Transverse colon (tissue), 4 donors: ENCODE measurements around the gene PPP1R14C. TPM values are rescaled to one million over a fixed set of nuclear protein-coding genes. Genes with fewer than 3 reads are reported as not detected.
"Not testable (repeated sequence)": the region's sequence is repeated elsewhere in the genome, so short reads cannot be mapped to it uniquely, and the experiment has no call there.

ENCODE experiments used
- DNase-seq: peaks from one replicate; pipeline ENCODE4 v3.0.0-alpha.2; 2019
- H3K27ac ChIP-seq, 4 donors: fragments of 200-600 bp; sonication (generic); 2 replicates each; pipeline ENCODE4 v1.5.1; 2016 to 2018; ENCODE audit warnings: inconsistent platforms in 4 of 4
- H3K27me3 ChIP-seq: fragments of 200-600 bp; sonication (generic); 2 replicates; pipeline ENCODE4 v1.5.1; 2017; ENCODE audit warnings: inconsistent platforms
- H3K36me3 ChIP-seq, 4 donors: fragments of 200-600 bp; sonication (generic); 2 replicates each; pipeline ENCODE4 v1.5.1; 2017 to 2019; ENCODE audit warnings: inconsistent platforms in 4 of 4
- H3K4me1 ChIP-seq, 4 donors: fragments of 200-600 bp; sonication (generic); 2 replicates each; pipeline ENCODE4 v1.5.1; 2017 to 2020; ENCODE audit warnings: inconsistent platforms in 4 of 4
- H3K4me3 ChIP-seq, 4 donors: fragments of 200-600 bp; sonication (generic); 1 replicate in 1 of 4; 2 replicates in 3 of 4; pipeline versions ENCODE4 v1.5.1 to v1.6.1; 2017 to 2019; ENCODE audit warnings: inconsistent platforms in 4 of 4
- H3K9me3 ChIP-seq, 2 donors: fragments of 200-600 bp; sonication (generic); 2 replicates each; pipeline ENCODE4 v1.5.1; 2017 to 2019; ENCODE audit warnings: inconsistent platforms in 2 of 2
- CTCF ChIP-seq, 5 experiments: fragments of 200-600 bp in 3 of 5; fragments of 450-650 bp in 2 of 5; sonication (generic) in 3 of 5; IDR thresholded peaks; 1 replicate in 2 of 5; 2 replicates in 3 of 5; pipeline ENCODE4 v1.5.1; 2016 to 2017; ENCODE audit warnings: antibody characterized with exemption in 5 of 5, inconsistent platforms in 3 of 5, mild to moderate bottlenecking in 2 of 5, moderate library complexity in 1 of 5
- EP300 ChIP-seq: sonication (generic); formaldehyde crosslinking; IDR thresholded peaks from one replicate; pipeline ENCODE4 v1.6.1; 2017; ENCODE audit warnings: antibody characterized with exemption, low read depth
- POLR2A ChIP-seq: fragments of 450-650 bp; IDR thresholded peaks from one replicate; pipeline ENCODE4 v1.6.1; 2016; ENCODE audit warnings: antibody characterized with exemption, mild to moderate bottlenecking, moderate library complexity
- POLR2AphosphoS5 ChIP-seq, 3 donors: sonication (generic); formaldehyde crosslinking; IDR thresholded peaks; one replicate each; pipeline ENCODE4 v1.6.1; 2016; ENCODE audit warnings: antibody characterized with exemption in 3 of 3
- WGBS, 2 donors: methylation state at CpG; one replicate each; pipeline ENCODE4 v1.1.5; 2018; ENCODE audit warnings: low coverage in 1 of 2; 5-methylcytosine and 5-hydroxymethylcytosine counted together
- in situ Hi-C, 4 donors: fragments of 200-750 bp; cut with MboI; loops; one replicate each; pipeline versions ENCODE4 v1.15.0 to v1.15.1; 2017; ENCODE audit warnings: low sequenced_read_pairs in 3 of 4, low pct_ligation_motif_present in 1 of 4, low pct_unique_long_range_greater_than_20kb in 1 of 4
- intact Hi-C: fragments of 100-400 bp; cut with DNase I; formaldehyde crosslinking; loops from one replicate; pipeline ENCODE4 v1.15.1; 2023; ENCODE audit warnings: low total_unique reads
- total RNA-seq, 4 donors: library from RNA; depleted of rRNA; stranded (reverse); fragments of >200 nt; gene quantifications; one replicate each; pipeline ENCODE4 v1.1.0, GENCODE V29; 2016

Gene PPP1R14C
- total RNA-seq, 4 donors from 2014 or later, result 1.2 to 64.5 (median 38.8) TPM

GRCh38 chr6:150186129-150186898, 43.5 kb downstream of the PPP1R14C start:
- WGBS, 2 donors, result 80 to 92% methylated on average over 1 to 9 of the region's 9 CpGs
- no peaks in the 10 kb centered on the region for H3K36me3 ChIP-seq
- H3K4me3 ChIP-seq, result no peak overlapping the region
- no peaks in the 10 kb centered on the region for H3K27me3 ChIP-seq
- DNase-seq, result no peak
- H3K4me1 ChIP-seq, result peaks cover 6 to 28% (median 13%) of the 10 kb centered on the region in 4 donors
- peak overlapping the region; percentile 63 to 80 (median 68) for H3K27ac ChIP-seq
- TF ChIP-seq POLR2AphosphoS5 (IDR thresholded peaks at IDR 0.05), result no peak
- no peak for TF ChIP-seq POLR2A
- TF ChIP-seq EP300, result no peak
- TF ChIP-seq CTCF (IDR thresholded peaks at IDR 0.05), result no peak
- H3K9me3 ChIP-seq, result no peaks in the 10 kb centered on the region
- in situ Hi-C loops, result no loop called here
- intact Hi-C loops, result no loop called here

- in situ Hi-C loops, H3K4me3 ChIP-seq, intact Hi-C loops, H3K9me3 ChIP-seq, H3K36me3 ChIP-seq, H3K27ac ChIP-seq, H3K27me3 ChIP-seq, DNase-seq: not testable (repeated sequence)
- H3K4me1 ChIP-seq, result peaks cover 6 to 28% (median 13%) of the 10 kb centered on the region in 4 donors
- WGBS, 2 donors, result 71 to 93% methylated on average over 2 of the region's 2 CpGs
Observed at GRCh38 chr6:150187433-150187832, 44.6 kb downstream of the PPP1R14C start.

GRCh38 chr6:150189122-150189521, 46.3 kb downstream of the PPP1R14C start:
- DNase-seq, result peak; percentile 52
- peaks cover 6 to 17% (median 13%) of the 10 kb centered on the region in 4 donors for H3K4me1 ChIP-seq
- no peak overlapping the region for H3K4me3 ChIP-seq
- H3K27me3 ChIP-seq, result no peaks in the 10 kb centered on the region
- H3K9me3 ChIP-seq, result no peaks in the 10 kb centered on the region
- TF ChIP-seq POLR2AphosphoS5 (IDR thresholded peaks at IDR 0.05) (no peak), CTCF (IDR thresholded peaks at IDR 0.05) (peak in 2 of 5 experiments; percentile 4 to 18), POLR2A (no peak)
- intact Hi-C loops (no loop called here), in situ Hi-C loops (no loop called here)
- WGBS, 2 donors, result 45 to 56% methylated on average over 5 of the region's 5 CpGs
- peak overlapping the region in 3 of 4 donors; percentile 11 to 37 (median 21) for H3K27ac ChIP-seq
- no peaks in the 10 kb centered on the region for H3K36me3 ChIP-seq

- Histone ChIP-seq H3K4me3 (no peak overlapping the region), H3K9me3 (no peaks in the 10 kb centered on the region), H3K27me3 (no peaks in the 10 kb centered on the region), H3K4me1 (peaks cover 11 to 15% (median 14%) of the 10 kb centered on the region in 4 donors), H3K27ac (no peak overlapping the region), H3K36me3 (no peaks in the 10 kb centered on the region)
- in situ Hi-C loops, result no loop called here
- TF ChIP-seq POLR2A, result no peak
- TF ChIP-seq CTCF (IDR thresholded peaks at IDR 0.05), result no peak
- TF ChIP-seq POLR2AphosphoS5 (IDR thresholded peaks at IDR 0.05), result no peak
- TF ChIP-seq EP300, result no peak
- no peak for DNase-seq
- intact Hi-C loops, result no loop called here
- 88 to 100% methylated on average over 1 to 3 of the region's 3 CpGs for WGBS, 2 donors
Observed at GRCh38 chr6:150191809-150192208, 49.0 kb downstream of the PPP1R14C start.

GRCh38 chr6:150194195-150194594, 51.4 kb downstream of the PPP1R14C start:
- Histone ChIP-seq H3K4me3 (no peak overlapping the region), H3K27ac (no peak overlapping the region), H3K9me3 (no peaks in the 10 kb centered on the region), H3K4me1 (peaks cover 16 to 25% (median 18%) of the 10 kb centered on the region in 4 donors), H3K27me3 (no peaks in the 10 kb centered on the region), H3K36me3 (no peaks in the 10 kb centered on the region)
- in situ Hi-C loops (no loop called here), intact Hi-C loops (no loop called here)
- WGBS, 2 donors, result 74 to 82% methylated on average over 2 of the region's 2 CpGs
- TF ChIP-seq POLR2A, result no peak
- no peak for DNase-seq
